CD14-positive monocyte (primary cell): ENCODE data around the gene RANBP17. TPM values are rescaled to one million over a fixed set of nuclear protein-coding genes. Genes with fewer than 3 reads are reported as not detected.

Experiments used
- DNase-seq, 3 donors: peaks; one replicate each; pipeline ENCODE4 v3.0.0-alpha.2; 2011 to 2022
- H2AFZ ChIP-seq: 2 replicates; pipeline ENCODE4 v1.6.0; 2012; ENCODE audit warnings: mild to moderate bottlenecking, low read depth, low read length, inconsistent platforms; ENCODE audit not compliant: insufficient read depth, poor library complexity, severe bottlenecking
- H3K27ac ChIP-seq, 2 donors: 1 replicate in 1 of 2; 2 replicates in 1 of 2; pipeline ENCODE4 v1.5.1; 2012 to 2013; ENCODE audit warnings: low read length in 2 of 2, control low read depth in 1 of 2, inconsistent platforms in 1 of 2, low read depth in 1 of 2, mild to moderate bottlenecking in 1 of 2
- H3K27me3 ChIP-seq, 2 donors: one replicate each; pipeline versions ENCODE4 v1.6.0 to v1.6.1; 2011 to 2013; ENCODE audit warnings: low read length in 2 of 2; ENCODE audit not compliant: control insufficient read depth in 2 of 2, insufficient read depth in 2 of 2
- H3K36me3 ChIP-seq, 2 donors: replicated peaks in 1 of 2; 1 replicate in 1 of 2; 2 replicates in 1 of 2; pipeline versions ENCODE4 v1.5.1 to v1.6.1; 2012 to 2013; ENCODE audit warnings: low read length in 2 of 2, control low read depth in 1 of 2, inconsistent platforms in 1 of 2, mild to moderate bottlenecking in 1 of 2; ENCODE audit not compliant: insufficient read depth in 2 of 2, control insufficient read depth in 1 of 2
- H3K4me1 ChIP-seq, 2 donors: 1 replicate in 1 of 2; 2 replicates in 1 of 2; pipeline versions ENCODE4 v1.5.1 to v1.6.1; 2012 to 2013; ENCODE audit warnings: low read length in 2 of 2, control low read depth in 1 of 2, inconsistent platforms in 1 of 2, mild to moderate bottlenecking in 1 of 2, moderate library complexity in 1 of 2; ENCODE audit not compliant: insufficient read depth in 2 of 2, control insufficient read depth in 1 of 2
- H3K4me2 ChIP-seq: replicated peaks from 2 replicates; pipeline ENCODE3; 2012; ENCODE audit warnings: low read length, moderate library complexity, mild to moderate bottlenecking; ENCODE audit not compliant: poor library complexity, severe bottlenecking; ENCODE audit errors: extremely low read depth
- H3K4me3 ChIP-seq, 3 experiments: fragments of 200-600 bp in 1 of 3; sonication (generic) in 1 of 3; replicated peaks in 1 of 3; 1 replicate in 2 of 3; 2 replicates in 1 of 3; pipeline ENCODE4 v1.5.1; 2011 to 2013; ENCODE audit warnings: low read length in 3 of 3, mild to moderate bottlenecking in 3 of 3, control low read depth in 2 of 3, low read depth in 2 of 3, inconsistent platforms in 1 of 3, moderate library complexity in 1 of 3
- H3K79me2 ChIP-seq: 2 replicates; pipeline ENCODE4 v1.6.0; 2012; ENCODE audit warnings: mild to moderate bottlenecking, control low read depth, inconsistent platforms, low read length, moderate library complexity; ENCODE audit not compliant: insufficient read depth
- H3K9ac ChIP-seq: 2 replicates; pipeline ENCODE4 v1.6.0; 2017; ENCODE audit warnings: low read length, mild to moderate bottlenecking; ENCODE audit not compliant: insufficient read depth, poor library complexity, severe bottlenecking
- H3K9me3 ChIP-seq, 2 donors: replicated peaks in 1 of 2; 1 replicate in 1 of 2; 2 replicates in 1 of 2; pipeline versions ENCODE4 v1.5.1 to v1.6.1; 2012 to 2013; ENCODE audit warnings: low read length in 2 of 2, control low read depth in 1 of 2; ENCODE audit not compliant: control insufficient read depth in 1 of 2, insufficient read depth in 1 of 2
- H4K20me1 ChIP-seq: 2 replicates; pipeline ENCODE4 v1.6.0; 2012; ENCODE audit warnings: mild to moderate bottlenecking, low read length, control low read depth, moderate library complexity; ENCODE audit not compliant: insufficient read depth
- H3K27ac Mint-ChIP-seq, 7 donors: one replicate each; pipeline ENCODE4 v1.8.0; 2020; ENCODE audit warnings: mild to moderate bottlenecking in 7 of 7, mixed read lengths in 7 of 7, moderate library complexity in 6 of 7, inconsistent platforms in 2 of 7
- H3K27me3 Mint-ChIP-seq, 3 donors: one replicate each; pipeline ENCODE4 v1.8.0; 2021 to 2022; ENCODE audit warnings: low read depth in 3 of 3, mild to moderate bottlenecking in 3 of 3, mixed read lengths in 3 of 3, moderate library complexity in 3 of 3, inconsistent platforms in 1 of 3
- H3K36me3 Mint-ChIP-seq, 2 donors: one replicate each; pipeline ENCODE4 v1.8.0; 2020; ENCODE audit warnings: mixed read lengths in 2 of 2, inconsistent platforms in 1 of 2, mild to moderate bottlenecking in 1 of 2
- H3K4me1 Mint-ChIP-seq: one replicate; pipeline ENCODE4 v1.8.0; 2020; ENCODE audit warnings: mild to moderate bottlenecking, mixed read lengths
- H3K4me3 Mint-ChIP-seq, 2 donors: one replicate each; pipeline ENCODE4 v1.8.0; 2020; ENCODE audit warnings: mild to moderate bottlenecking in 2 of 2, mixed read lengths in 2 of 2, moderate library complexity in 1 of 2
- H3K9me3 Mint-ChIP-seq, 7 donors: one replicate each; pipeline ENCODE4 v1.8.0; 2020 to 2022; ENCODE audit warnings: mixed read lengths in 7 of 7, mild to moderate bottlenecking in 6 of 7, moderate library complexity in 6 of 7, inconsistent platforms in 2 of 7
- WGBS: methylation state at CpG from one replicate; pipeline ENCODE4 v1.1.5; 2013; ENCODE audit warnings: missing lambda C conversion rate; ENCODE audit not compliant: insufficient coverage; 5-methylcytosine and 5-hydroxymethylcytosine counted together
- intact Hi-C, 2 donors: fragments of 100-400 bp; cut with micrococcal nuclease; formaldehyde crosslinking; loops; one replicate each; pipeline versions ENCODE4 v1.15.0 to v1.15.1; 2023
- polyA plus RNA-seq, 3 donors: library from polyadenylated mRNA; depleted of rRNA in 1 of 3; unstranded in 2 of 3; stranded (reverse) in 1 of 3; fragments of 300-500 nt in 2 of 3; fragments of >200 nt in 1 of 3; fragmentation: Illumina TruSeq in 2 of 3; gene quantifications; 1 replicate in 2 of 3; 2 replicates in 1 of 3; pipeline ENCODE4 v1.2.3, GENCODE V29; 2012 to 2021
- TF ChIP-seq, protein P1 (sequence below): fragments of 200-600 bp; IDR thresholded peaks from one replicate; pipeline ENCODE4 v1.8.0; 2022; ENCODE audit warnings: antibody characterized with exemption, mild to moderate bottlenecking

RANBP17 gene
- polyA plus RNA-seq, 3 donors = 0.07 to 0.13 TPM; not detected in 1

DNA sequence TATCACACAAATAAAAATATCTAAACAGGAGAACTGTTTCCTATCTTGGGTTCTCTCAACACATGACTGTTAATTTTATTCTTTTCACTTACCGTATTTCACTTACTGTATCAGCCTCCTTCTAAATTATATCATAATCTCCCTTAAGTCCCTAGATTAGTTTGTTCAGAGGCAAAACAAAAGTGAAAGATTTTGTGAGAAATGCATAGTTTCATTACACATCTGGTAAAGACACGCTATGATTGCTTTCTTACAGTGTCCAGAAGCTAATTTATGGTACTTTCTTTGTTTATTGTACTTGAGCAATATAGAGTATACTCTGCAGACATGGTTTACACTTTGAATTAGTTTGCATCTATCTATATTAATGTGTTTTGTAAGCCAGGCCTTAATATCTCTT, 287.5 kb downstream of the RANBP17 start:
- no peak overlapping the region for H2AFZ ChIP-seq
- no peaks in the 10 kb centered on the region for H3K79me2 ChIP-seq
- Mint-ChIP-seq H3K27ac (no peak overlapping the region), H3K27me3 (peaks cover 0 to 1% (median 0%) of the 10 kb centered on the region in 3 donors), H3K9me3 (no peaks in the 10 kb centered on the region), H3K36me3 (no peaks in the 10 kb centered on the region), H3K4me1 (peaks cover under 1% of the 10 kb centered on the region), H3K4me3 (no peak overlapping the region)
- no peak overlapping the region for H3K4me3 ChIP-seq
- H3K27ac ChIP-seq = no peak overlapping the region
- H4K20me1 ChIP-seq = no peaks in the 10 kb centered on the region
- H3K9me3 ChIP-seq = no peaks in the 10 kb centered on the region
- intact Hi-C loops = no loop called here
- H3K9ac ChIP-seq = no peak overlapping the region
- TF ChIP-seq, protein P1, sequence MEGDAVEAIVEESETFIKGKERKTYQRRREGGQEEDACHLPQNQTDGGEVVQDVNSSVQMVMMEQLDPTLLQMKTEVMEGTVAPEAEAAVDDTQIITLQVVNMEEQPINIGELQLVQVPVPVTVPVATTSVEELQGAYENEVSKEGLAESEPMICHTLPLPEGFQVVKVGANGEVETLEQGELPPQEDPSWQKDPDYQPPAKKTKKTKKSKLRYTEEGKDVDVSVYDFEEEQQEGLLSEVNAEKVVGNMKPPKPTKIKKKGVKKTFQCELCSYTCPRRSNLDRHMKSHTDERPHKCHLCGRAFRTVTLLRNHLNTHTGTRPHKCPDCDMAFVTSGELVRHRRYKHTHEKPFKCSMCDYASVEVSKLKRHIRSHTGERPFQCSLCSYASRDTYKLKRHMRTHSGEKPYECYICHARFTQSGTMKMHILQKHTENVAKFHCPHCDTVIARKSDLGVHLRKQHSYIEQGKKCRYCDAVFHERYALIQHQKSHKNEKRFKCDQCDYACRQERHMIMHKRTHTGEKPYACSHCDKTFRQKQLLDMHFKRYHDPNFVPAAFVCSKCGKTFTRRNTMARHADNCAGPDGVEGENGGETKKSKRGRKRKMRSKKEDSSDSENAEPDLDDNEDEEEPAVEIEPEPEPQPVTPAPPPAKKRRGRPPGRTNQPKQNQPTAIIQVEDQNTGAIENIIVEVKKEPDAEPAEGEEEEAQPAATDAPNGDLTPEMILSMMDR = no peak
- no peaks in the 10 kb centered on the region for H3K36me3 ChIP-seq
- WGBS = no CpG with 5 or more reads among the region's 2 CpGs
- no peak for DNase-seq
- H3K27me3 ChIP-seq = no peaks in the 10 kb centered on the region
- no peak overlapping the region for H3K4me2 ChIP-seq
- no peaks in the 10 kb centered on the region for H3K4me1 ChIP-seq

DNA sequence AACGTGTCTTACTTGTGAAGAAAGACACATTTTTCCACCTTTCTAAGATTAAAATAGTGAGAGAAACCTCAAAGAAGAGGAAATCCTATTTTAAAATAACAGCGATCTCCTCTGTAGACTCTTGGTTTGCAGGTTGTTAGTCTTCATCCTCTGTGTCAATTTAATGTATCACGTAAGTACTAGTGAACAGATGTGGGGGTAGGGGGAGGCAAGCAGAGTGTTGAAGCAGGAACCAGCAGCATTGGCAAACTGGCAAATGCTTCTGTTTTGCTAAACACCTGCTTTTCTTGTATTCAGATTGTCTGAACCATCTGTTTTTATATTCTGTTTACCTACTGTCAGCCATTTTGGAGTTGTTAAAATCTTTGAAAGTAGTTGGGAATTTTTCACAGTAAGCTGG, 288.0 kb downstream of the RANBP17 start:
- no peak for DNase-seq
- no CpG with 5 or more reads among the region's 3 CpGs for WGBS
- H3K27me3 ChIP-seq = no peaks in the 10 kb centered on the region
- Mint-ChIP-seq H3K4me1 (peaks cover 2% of the 10 kb centered on the region), H3K36me3 (no peaks in the 10 kb centered on the region), H3K9me3 (no peaks in the 10 kb centered on the region), H3K4me3 (no peak overlapping the region), H3K27ac (no peak overlapping the region), H3K27me3 (peaks cover 0 to 1% (median 0%) of the 10 kb centered on the region in 3 donors)
- no peak overlapping the region for H3K27ac ChIP-seq
- no peaks in the 10 kb centered on the region for H3K4me1 ChIP-seq
- no peak overlapping the region for H3K9ac ChIP-seq
- no peak overlapping the region for H3K4me2 ChIP-seq
- H3K4me3 ChIP-seq = no peak overlapping the region
- no peaks in the 10 kb centered on the region for H3K79me2 ChIP-seq
- intact Hi-C loops = no loop called here
- H4K20me1 ChIP-seq = no peaks in the 10 kb centered on the region
- no peaks in the 10 kb centered on the region for H3K36me3 ChIP-seq
- H2AFZ ChIP-seq = no peak overlapping the region
- H3K9me3 ChIP-seq = no peaks in the 10 kb centered on the region
- TF ChIP-seq, protein P1 = no peak
